ENCODE results near the gene UBE2Q1. TPM values are rescaled to one million over a fixed set of nuclear protein-coding genes. Genes with fewer than 3 reads are reported as not detected.

Gene UBE2Q1
- total and polyA plus RNA-seq, 2 experiments from 2014 or later, result 5.7 to 37.9 TPM

GRCh38 chr1:154586641-154587040 is 28.2 kb upstream of the UBE2Q1 start:
- H3K4me2 ChIP-seq (ENCODE audit: unreplicated experiment), result no peak overlapping the region
- H4K20me1 ChIP-seq (ENCODE audit: insufficient read depth), result no peaks in the 10 kb centered on the region
- WGBS, 2 experiments (ENCODE audit: low coverage in 1 of 2, low lambda C conversion rate in 2 of 2, missing lambda C conversion rate in 2 of 2), result 94 to 100% methylated on average over 6 of the region's 6 CpGs
- no peaks in the 10 kb centered on the region for H3K27me3 ChIP-seq (replicated peaks; ENCODE audit: insufficient read depth)
- no peak for TF ChIP-seq EZH2phosphoT487 (IDR thresholded peaks at IDR 0.05; ENCODE audit: insufficient read depth, low read depth)
- no peak for TF ChIP-seq EZH2 (IDR thresholded peaks at IDR 0.05; ENCODE audit: insufficient read depth, poor library complexity, severe bottlenecking)
- H3K79me2 ChIP-seq (ENCODE audit: insufficient read depth), result no peaks in the 10 kb centered on the region; the same call in 1 of the 2 replicates
- H3K4me3 ChIP-seq, result no peak overlapping the region
- H3K4me1 ChIP-seq (ENCODE audit: insufficient read depth), result no peaks in the 10 kb centered on the region
- peaks cover 8% of the 10 kb centered on the region; the same call in 1 of the 2 replicates for H3F3A ChIP-seq (ENCODE audit: insufficient read depth)
- DNase-seq, result no peak
- no peaks in the 10 kb centered on the region for H3K9me2 ChIP-seq (ENCODE audit: insufficient read depth)
- in situ Hi-C loops (cut with MboI), result no loop called here
- no peak overlapping the region for H3K9ac ChIP-seq
- no peaks in the 10 kb centered on the region for H3K9me3 ChIP-seq (ENCODE audit: low read depth)
- no peak overlapping the region for H2AFZ ChIP-seq
- H3K27ac ChIP-seq, result no peak overlapping the region
- peaks cover 91% of the 10 kb centered on the region for H3K36me3 ChIP-seq (ENCODE audit: low read depth)

DNA sequence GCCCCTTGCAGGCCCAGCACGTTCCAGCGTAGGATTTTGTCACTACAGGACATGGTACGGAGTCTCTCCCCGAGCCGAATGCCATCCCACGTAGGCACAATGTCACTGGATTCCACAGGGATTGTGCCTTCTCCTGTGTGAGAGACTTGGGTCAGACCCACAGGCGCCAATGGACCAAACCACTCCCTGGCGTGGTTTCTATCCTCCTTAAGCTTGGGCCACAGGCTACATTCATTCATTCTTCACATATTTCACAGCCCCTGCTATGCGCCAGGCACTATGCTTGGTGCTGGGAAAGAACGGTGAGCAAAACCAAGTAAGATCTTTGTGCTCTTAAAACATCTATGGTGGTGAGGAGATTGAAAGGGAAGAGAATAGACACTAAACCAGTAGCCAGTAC is 27.8 kb upstream of the UBE2Q1 start:
- Histone ChIP-seq H3K9ac (no peak overlapping the region), H3K4me3 (no peak overlapping the region), H3K9me3 (ENCODE audit: low read depth) (no peaks in the 10 kb centered on the region), H3F3A (ENCODE audit: insufficient read depth) (peaks cover 8% of the 10 kb centered on the region; the same call in 1 of the 2 replicates), H3K9me2 (ENCODE audit: insufficient read depth) (no peaks in the 10 kb centered on the region), H3K4me2 (ENCODE audit: unreplicated experiment) (no peak overlapping the region), H3K36me3 (ENCODE audit: low read depth) (peaks cover 87% of the 10 kb centered on the region), H3K27me3 (replicated peaks; ENCODE audit: insufficient read depth) (no peaks in the 10 kb centered on the region), H2AFZ (no peak overlapping the region), H4K20me1 (ENCODE audit: insufficient read depth) (no peaks in the 10 kb centered on the region), H3K27ac (no peak overlapping the region), H3K4me1 (ENCODE audit: insufficient read depth) (no peaks in the 10 kb centered on the region), H3K79me2 (ENCODE audit: insufficient read depth) (no peaks in the 10 kb centered on the region; the same call in 1 of the 2 replicates)
- no peak for DNase-seq
- WGBS, 2 experiments (ENCODE audit: low coverage in 1 of 2, low lambda C conversion rate in 2 of 2, missing lambda C conversion rate in 2 of 2), result 88% methylated on average over 9 to 10 of the region's 10 CpGs
- TF ChIP-seq EZH2phosphoT487 (IDR thresholded peaks at IDR 0.05; ENCODE audit: insufficient read depth, low read depth), result no peak
- TF ChIP-seq EZH2 (IDR thresholded peaks at IDR 0.05; ENCODE audit: insufficient read depth, poor library complexity, severe bottlenecking), result no peak
- in situ Hi-C loops (cut with MboI), result no loop called here

GRCh38 chr1:154584267-154584994 is 26.0 kb upstream of the UBE2Q1 start:
- WGBS, 2 experiments (ENCODE audit: low coverage in 1 of 2, low lambda C conversion rate in 2 of 2, missing lambda C conversion rate in 2 of 2), result 89% methylated on average over 9 of the region's 9 CpGs
- Histone ChIP-seq H2AFZ (no peak overlapping the region), H3K4me1 (ENCODE audit: insufficient read depth) (no peaks in the 10 kb centered on the region), H3K36me3 (ENCODE audit: low read depth) (peaks cover 69% of the 10 kb centered on the region), H3K4me3 (no peak overlapping the region), H4K20me1 (ENCODE audit: insufficient read depth) (no peaks in the 10 kb centered on the region), H3K9me3 (ENCODE audit: low read depth) (no peaks in the 10 kb centered on the region), H3K9me2 (ENCODE audit: insufficient read depth) (no peaks in the 10 kb centered on the region), H3K79me2 (ENCODE audit: insufficient read depth) (no peaks in the 10 kb centered on the region), H3K9ac (no peak overlapping the region), H3K4me2 (ENCODE audit: unreplicated experiment) (no peak overlapping the region), H3K27me3 (replicated peaks; ENCODE audit: insufficient read depth) (no peaks in the 10 kb centered on the region), H3K27ac (no peak overlapping the region), H3F3A (ENCODE audit: insufficient read depth) (peaks cover 8% of the 10 kb centered on the region; the same call in 1 of the 2 replicates)
- TF ChIP-seq EZH2 (IDR thresholded peaks at IDR 0.05; ENCODE audit: insufficient read depth, poor library complexity, severe bottlenecking) (no peak), EZH2phosphoT487 (IDR thresholded peaks at IDR 0.05; ENCODE audit: insufficient read depth, low read depth) (no peak)
- in situ Hi-C loops (cut with MboI), result no loop called here
- DNase-seq, result no peak

DNA sequence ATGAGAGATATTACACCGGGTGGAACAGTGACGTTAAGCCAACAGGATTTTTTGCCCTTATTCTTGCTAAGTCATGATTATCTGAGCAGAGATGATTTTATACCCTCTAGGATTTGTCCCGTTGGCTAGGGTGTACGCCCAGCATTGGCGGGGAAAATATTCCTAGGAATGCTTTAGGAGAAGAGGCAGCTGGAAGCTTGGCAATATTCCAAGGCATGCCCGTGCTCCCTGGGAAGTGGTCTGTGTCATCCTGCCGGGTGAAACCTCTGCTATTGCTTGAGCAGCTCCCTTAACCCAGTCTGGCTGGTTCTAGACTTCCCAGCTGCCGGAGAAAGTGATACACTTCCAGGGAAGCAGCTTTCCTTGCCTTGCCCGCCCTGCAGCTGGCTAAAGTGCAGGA is 25.3 kb upstream of the UBE2Q1 start:
- no peaks in the 10 kb centered on the region for H3K9me2 ChIP-seq (ENCODE audit: insufficient read depth)
- H3K9ac ChIP-seq, result no peak overlapping the region
- no peak overlapping the region for H3K27ac ChIP-seq
- TF ChIP-seq EZH2phosphoT487 (IDR thresholded peaks at IDR 0.05; ENCODE audit: insufficient read depth, low read depth) (no peak), EZH2 (IDR thresholded peaks at IDR 0.05; ENCODE audit: insufficient read depth, poor library complexity, severe bottlenecking) (no peak)
- no peaks in the 10 kb centered on the region for H3K9me3 ChIP-seq (ENCODE audit: low read depth)
- H3K4me1 ChIP-seq (ENCODE audit: insufficient read depth), result no peaks in the 10 kb centered on the region
- H4K20me1 ChIP-seq (ENCODE audit: insufficient read depth), result no peaks in the 10 kb centered on the region
- no peak overlapping the region for H3K4me2 ChIP-seq (ENCODE audit: unreplicated experiment)
- H3K36me3 ChIP-seq (ENCODE audit: low read depth), result peaks cover 63% of the 10 kb centered on the region
- H3F3A ChIP-seq (ENCODE audit: insufficient read depth), result peaks cover 8% of the 10 kb centered on the region; the same call in 1 of the 2 replicates
- no peaks in the 10 kb centered on the region for H3K27me3 ChIP-seq (replicated peaks; ENCODE audit: insufficient read depth)
- H2AFZ ChIP-seq, result no peak overlapping the region
- in situ Hi-C loops (cut with MboI), result no loop called here
- no peaks in the 10 kb centered on the region for H3K79me2 ChIP-seq (ENCODE audit: insufficient read depth)
- H3K4me3 ChIP-seq, result no peak overlapping the region
- 68 to 72% methylated on average over 9 of the region's 9 CpGs for WGBS, 2 experiments (ENCODE audit: low coverage in 1 of 2, low lambda C conversion rate in 2 of 2, missing lambda C conversion rate in 2 of 2)
- no peak for DNase-seq

All from GM23248 (cell line).